Stimulated activated CD4-positive, alpha-beta T cell treated with anti-CD3 and anti-CD28 coated beads, Interleukin-2, amount 100 ng/mL, for 48 hours (primary cell): ENCODE measurements around the gene LZTS3.
"Not testable (repeated sequence)": the region's sequence is repeated elsewhere in the genome, so short reads cannot be mapped to it uniquely, and the experiment has no call there.

Experiments
- DNase-seq, 2 donors: peaks; one replicate each; pipeline ENCODE4 v3.0.0-alpha.2; 2020

Gene LZTS3

GRCh38 chr20:3172933-3173609, at the start of gene LZTS3:
Gene LZTS3 (minus strand): TSS chr20:3173549. CDS start chr20:3167163, 6,386 bp downstream.
- peak; percentile 48 to 55 for DNase-seq

GRCh38 chr20:3221398-3222226, 48.3 kb upstream of the LZTS3 start:
- DNase-seq, result no peak

DNA sequence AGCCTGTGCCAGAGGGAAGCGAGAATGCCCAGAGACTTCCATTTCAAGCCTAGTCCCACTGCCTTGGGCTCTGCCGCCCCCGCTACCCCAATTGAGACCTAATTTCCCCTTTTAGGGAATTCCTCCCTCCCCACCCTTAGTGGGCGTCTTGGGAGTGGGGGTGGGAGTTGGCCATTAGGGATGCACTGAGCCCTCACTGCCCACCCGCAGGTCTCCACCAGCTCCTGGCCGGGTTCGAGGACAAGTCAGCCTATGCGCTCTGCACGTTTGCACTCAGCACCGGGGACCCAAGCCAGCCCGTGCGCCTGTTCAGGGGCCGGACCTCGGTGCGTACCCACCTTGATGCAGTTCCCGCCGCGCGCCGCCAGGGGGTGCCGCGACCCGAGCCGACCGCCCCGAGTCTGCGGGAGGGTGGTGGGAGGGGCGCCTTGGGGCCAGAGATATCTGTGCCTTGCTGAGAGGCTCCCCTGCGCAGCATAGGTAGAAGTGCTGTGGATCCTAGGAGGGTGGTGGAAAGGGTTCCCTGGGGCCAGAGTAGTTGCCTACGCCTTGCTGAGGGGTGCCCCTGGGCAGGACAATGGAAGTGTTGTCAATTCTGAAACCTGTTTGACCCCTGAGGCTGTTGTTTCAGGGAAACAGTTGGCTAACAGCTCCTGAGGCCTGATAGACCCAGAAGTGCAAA, 45.1 kb upstream of the LZTS3 start:
- DNase-seq, result peak; percentile 80

DNA sequence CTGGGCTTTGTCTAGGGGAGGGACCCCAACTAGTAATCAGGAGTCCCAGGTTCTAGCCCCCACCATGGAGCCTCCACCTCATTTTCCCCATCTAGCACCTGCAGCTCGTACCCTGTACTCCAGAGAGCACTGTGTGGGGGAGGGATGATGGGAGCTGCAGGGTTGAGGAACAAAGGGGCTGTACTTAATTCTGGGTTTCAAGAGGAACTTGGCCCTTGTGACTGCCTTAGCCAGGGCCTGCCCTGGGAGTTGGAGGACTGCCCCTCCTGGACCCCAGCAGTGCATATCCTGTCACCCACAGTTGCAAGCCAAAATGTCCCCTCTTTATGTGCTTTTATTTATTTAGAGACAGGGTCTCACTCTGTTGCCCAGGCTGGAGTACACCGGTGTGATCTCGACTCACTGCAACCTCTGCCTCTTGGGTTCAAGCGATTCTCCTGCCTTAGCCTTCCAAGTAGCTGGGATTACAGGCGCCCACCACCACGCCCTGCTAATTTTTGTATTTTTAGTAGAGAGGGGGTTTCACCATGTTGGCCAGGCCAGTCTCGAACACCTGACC, 42.1 kb upstream of the LZTS3 start:
- not testable (repeated sequence) for DNase-seq

- no peak for DNase-seq
Observed at GRCh38 chr20:3213226-3213625, 39.9 kb upstream of the LZTS3 start.

GRCh38 chr20:3210346-3210745, 37.0 kb upstream of the LZTS3 start:
- DNase-seq, result no peak

GRCh38 chr20:3209946-3210317, 36.6 kb upstream of the LZTS3 start:
- no peak for DNase-seq

DNA sequence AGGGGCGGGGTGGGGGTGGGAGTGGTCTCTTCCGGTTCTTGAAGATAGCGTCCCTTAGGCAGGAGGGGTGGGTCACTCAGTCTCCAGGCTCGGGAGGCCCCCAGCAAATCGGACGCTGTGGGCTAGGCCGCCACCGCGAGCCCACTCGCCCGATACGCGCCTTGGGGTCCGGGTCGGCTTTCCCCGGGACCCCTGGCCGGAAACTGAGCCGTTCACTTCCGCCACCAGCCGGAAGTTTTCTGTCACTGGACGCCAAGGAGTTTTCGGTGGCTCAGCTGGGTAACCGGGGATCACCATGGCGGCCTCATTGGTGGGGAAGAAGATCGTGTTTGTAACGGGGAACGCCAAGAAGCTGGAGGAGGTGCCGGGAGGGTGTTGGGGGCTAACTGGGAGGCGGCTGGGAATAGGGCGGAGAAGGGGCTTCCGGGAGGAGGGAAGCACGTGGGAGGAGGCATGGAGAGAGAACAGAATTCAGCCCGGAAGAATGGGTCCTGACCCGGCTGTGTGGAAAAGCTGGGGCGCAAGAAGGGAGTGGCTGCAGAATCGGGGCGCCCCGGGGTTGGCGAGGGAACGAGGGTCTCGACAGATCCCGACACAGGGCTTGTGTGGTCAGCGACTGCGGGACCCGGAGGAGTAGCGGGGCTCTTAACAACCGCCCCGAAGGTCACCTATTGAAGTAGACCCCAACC, 36.1 kb upstream of the LZTS3 start, which contains the start of gene ITPA:
TSS of gene ITPA (plus strand) at position 242 of the 689 bp plus-strand sequence. CDS start at position 296, 54 bp downstream.
- peak; percentile 55 to 56 for DNase-seq

GRCh38 chr20:3208786-3209256, 35.5 kb upstream of the LZTS3 start:
- no peak for DNase-seq

DNA sequence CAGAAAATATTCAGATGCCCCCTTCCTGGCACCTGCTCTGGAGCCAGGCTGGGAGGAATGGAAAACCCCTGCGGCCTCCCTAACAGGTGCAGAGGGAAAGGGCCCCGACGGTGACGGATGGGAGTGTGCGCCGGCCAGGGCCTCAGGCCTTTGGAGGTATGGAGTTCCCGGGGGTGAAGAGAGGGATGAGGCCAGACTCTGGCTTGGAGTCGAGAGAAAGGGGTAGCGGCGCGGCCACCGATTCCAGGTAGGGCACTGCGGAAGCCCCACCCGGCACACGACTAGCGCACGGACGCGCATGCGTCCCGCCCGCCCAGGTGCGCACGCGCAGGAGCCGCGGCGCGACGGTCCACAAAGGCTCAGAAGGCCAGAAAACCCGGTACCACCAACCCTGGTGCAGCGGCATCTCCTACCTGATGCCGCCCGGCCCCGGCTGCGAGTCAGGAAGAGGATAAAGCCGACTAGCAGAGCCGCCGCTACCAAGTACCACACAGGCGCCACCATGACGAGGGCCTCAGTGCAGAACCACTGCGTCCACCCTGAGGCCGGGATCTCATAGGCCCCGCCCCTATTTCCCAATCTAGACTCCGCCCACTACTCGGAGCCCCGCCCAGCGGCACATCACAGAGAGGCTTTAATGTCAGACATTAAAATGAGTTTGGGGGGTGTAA, 30.9 kb upstream of the LZTS3 start, which contains the start of gene DDRGK1:
TSS of gene DDRGK1 (minus strand) at position 559 of the 671 bp plus-strand sequence. CDS start at position 504, 55 bp downstream.
- DNase-seq, result peak; percentile 94 to 95

DNA sequence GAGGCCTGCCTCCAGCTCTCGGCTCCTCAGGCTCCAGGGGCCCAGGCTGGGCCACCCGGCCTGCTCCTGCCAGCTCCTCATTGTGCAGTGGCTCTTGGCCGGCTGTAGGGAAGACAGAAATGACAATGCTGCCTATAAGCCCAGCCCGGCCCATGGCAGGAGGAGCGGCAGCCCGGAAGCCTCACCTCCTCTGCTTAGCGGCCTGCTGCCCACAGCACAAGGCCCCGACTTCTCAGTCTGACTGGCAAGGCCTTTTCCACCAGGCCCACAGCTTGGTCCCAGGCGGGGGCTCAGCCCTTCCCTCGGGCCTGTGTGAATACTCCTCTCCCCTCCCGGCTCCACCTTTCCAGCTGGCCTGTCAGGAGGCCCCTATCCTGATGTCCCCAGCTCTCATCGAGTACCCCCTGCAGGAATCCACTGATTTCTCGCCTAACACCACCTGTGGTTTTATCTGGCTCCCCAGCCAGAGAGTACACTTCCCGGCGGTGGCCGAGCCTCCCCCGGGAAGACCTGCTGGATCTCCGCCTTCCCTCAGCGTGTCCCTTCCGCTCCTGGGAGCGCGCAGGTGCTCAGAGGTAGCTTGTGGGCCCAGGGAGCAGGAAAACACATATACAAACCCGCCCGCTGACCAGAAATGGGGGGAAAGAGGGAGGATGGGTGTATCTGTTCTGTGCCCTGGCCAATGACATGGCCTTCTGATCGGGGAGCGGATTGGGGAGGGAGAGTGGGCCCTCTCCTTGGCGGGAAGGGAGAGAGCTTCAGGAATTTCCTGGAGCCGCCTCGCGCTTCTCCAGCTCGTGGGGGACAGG, 30.2 kb upstream of the LZTS3 start:
- peak in 1 of 2 donors; percentile 30 for DNase-seq

- DNase-seq, result no peak
Observed at GRCh38 chr20:3202965-3203314, 29.6 kb upstream of the LZTS3 start.

- no peak for DNase-seq
Observed at GRCh38 chr20:3199976-3200755, 26.8 kb upstream of the LZTS3 start.

DNA sequence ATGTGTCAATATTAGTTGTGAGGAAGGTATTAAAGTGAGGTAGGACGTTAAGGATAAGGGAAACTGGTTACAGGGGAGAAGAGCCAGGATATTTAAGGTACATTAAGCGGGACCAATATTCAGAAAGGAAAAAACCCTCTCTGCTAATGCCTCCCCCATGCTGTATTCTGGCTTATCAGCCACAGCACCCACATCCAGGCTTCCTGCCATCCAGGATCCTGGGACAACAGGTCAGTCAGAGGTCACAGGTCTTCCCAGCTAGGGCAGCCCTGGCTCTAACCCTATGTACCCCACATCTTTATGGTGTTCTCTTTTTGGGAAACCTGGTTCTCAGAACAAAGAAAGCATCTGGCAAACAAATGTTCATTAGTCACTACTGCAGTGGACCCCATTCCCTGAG, 25.9 kb upstream of the LZTS3 start:
- DNase-seq, result no peak

GRCh38 chr20:3195590-3196237, 22.4 kb upstream of the LZTS3 start:
- DNase-seq, result no peak

- DNase-seq, result no peak
Observed at GRCh38 chr20:3194617-3195280, 21.4 kb upstream of the LZTS3 start.

GRCh38 chr20:3193806-3194616, 20.7 kb upstream of the LZTS3 start:
- no peak for DNase-seq
